Measurements from ENCODE around the gene TGFBR2.

TGFBR2 gene

DNA sequence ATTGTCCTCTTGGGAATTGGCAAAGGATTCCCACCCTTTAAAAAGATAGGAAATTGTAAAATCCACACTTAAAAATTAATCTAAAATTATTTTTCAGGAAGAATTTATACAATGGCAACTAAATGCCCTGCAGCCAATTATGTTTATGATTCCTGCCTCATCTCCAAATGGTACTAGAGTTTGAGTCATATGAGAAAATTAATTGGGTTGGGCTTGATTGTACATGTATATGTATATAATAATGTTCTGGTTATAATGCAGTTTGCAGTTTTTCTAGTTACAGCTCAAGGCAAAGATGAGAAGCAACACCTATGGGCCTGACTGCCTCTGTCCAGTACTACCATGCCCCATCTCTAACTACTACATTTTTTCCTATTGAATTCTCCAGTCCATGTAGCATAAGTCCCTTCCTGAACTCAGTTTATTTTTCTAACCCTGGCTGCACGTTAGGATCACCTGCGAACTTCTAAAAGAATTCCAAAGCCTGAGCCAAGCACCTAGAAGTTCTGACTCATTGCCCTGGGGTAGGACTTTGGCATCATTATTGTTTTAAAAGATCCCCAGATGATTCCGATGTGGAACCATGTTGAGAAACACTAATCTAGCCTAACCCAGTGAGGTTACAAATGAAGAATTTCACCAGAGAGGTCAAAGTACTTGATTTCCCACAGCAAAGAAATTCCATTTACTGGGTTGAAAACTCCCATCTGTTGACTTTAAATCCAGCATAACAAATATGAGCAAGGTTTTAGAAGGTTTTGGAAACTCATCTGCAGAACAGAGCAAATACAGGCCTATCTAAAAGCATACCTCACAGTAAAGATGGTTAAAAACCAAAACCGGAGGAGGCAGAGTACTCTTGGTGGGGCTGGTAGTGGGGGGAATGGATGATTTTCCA, 19.4 kb downstream of the TGFBR2 start:
- Histone ChIP-seq H3K4me3 (ENCODE audit: low read depth in 1 of 2, low read length in 1 of 2) (no peak overlapping the region), H3K27me3 (no peaks in the 10 kb centered on the region)

DNA sequence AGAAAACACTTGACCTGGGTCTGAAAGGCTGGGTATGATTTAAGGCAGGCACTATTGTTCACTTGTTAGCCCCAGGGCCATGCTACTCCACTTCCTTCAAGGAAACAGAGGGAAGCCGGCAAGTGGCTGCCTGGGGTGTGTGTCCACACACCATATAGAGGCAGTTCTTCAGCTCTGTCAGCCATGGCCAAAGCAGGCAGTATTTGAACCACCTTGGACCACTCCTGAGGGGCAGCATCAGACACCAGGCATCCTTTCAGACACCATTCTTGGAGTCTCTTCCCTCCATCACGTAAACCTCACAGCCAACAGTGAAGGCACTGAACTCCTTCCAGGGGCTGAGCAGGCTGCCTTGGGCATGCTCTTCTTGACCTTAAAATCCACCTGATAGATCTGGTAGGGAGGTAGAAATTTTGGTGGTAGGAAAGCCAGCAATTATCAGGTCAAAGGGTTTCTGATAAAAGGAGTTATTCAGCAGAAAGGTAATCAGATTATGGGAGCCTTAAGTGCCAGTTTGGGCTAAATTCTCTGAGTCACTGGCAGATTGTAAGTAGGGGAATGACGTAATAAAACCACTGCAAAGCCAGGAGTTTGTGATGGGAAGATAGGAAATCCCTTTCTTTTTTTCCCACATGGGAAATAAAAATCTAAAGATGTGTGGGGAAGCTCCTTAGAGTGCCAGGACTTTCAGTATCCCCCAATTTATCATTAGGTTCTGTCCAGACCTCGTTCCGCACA, 20.2 kb downstream of the TGFBR2 start:
- Histone ChIP-seq H3K4me3 (ENCODE audit: low read depth in 1 of 2, low read length in 1 of 2) (no peak overlapping the region), H3K27me3 (no peaks in the 10 kb centered on the region), H3K27ac (peak overlapping the region; percentile 94), H3K9me3 (no peaks in the 10 kb centered on the region), H3K36me3 (peaks cover 39% of the 10 kb centered on the region), H3K4me1 (ENCODE audit: control insufficient read depth in 1 of 2, insufficient read depth in 1 of 2, low read depth in 1 of 2, low read length in 1 of 2) (peaks cover 66 to 73% of the 10 kb centered on the region in 2 experiments)
- TF ChIP-seq, protein P1, sequence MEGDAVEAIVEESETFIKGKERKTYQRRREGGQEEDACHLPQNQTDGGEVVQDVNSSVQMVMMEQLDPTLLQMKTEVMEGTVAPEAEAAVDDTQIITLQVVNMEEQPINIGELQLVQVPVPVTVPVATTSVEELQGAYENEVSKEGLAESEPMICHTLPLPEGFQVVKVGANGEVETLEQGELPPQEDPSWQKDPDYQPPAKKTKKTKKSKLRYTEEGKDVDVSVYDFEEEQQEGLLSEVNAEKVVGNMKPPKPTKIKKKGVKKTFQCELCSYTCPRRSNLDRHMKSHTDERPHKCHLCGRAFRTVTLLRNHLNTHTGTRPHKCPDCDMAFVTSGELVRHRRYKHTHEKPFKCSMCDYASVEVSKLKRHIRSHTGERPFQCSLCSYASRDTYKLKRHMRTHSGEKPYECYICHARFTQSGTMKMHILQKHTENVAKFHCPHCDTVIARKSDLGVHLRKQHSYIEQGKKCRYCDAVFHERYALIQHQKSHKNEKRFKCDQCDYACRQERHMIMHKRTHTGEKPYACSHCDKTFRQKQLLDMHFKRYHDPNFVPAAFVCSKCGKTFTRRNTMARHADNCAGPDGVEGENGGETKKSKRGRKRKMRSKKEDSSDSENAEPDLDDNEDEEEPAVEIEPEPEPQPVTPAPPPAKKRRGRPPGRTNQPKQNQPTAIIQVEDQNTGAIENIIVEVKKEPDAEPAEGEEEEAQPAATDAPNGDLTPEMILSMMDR (IDR thresholded peaks at IDR 0.05), result no peak

More for the DNA sequence above, 19.4 kb downstream of the TGFBR2 start:
- H3K27ac ChIP-seq, result peak overlapping the region; percentile 94
- H3K4me1 ChIP-seq (ENCODE audit: control insufficient read depth in 1 of 2, insufficient read depth in 1 of 2, low read depth in 1 of 2, low read length in 1 of 2), result peaks cover 61 to 72% of the 10 kb centered on the region in 2 experiments
- peaks cover 44% of the 10 kb centered on the region for H3K36me3 ChIP-seq
- TF ChIP-seq, protein P1 (IDR thresholded peaks at IDR 0.05), result no peak
- no peaks in the 10 kb centered on the region for H3K9me3 ChIP-seq

DNA sequence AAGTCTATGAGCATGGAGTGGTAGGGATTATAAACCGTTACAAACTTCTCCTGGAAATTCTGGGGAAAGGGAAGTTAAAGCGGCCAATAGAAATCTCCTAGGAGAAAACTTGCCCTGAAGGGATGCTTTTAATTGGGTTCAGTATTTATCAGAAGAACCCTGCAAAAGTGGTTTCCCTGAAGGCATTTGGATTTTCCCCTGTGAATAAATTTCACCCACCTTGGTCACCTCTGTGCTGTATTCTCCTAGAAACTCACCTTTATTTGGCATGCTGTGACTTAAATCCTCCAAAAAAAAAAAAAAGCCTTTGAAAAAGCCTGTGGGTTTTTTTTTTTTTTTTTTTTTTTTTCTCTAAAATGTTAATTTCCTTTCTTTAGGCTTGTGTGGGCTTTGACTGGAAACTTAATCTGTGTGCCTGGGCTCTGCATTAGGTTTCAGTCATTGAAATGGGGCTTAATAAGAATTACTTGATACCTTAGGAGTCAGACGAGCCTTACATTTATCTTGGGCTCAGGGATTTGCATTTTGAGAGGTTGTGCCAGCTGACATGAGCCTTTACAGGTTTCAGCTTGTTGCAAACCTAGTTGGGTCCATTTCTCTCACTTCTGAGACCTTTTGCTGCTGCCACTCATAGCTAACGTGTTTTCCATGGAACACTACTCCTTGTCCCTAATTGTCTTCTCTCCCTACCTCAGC, 22.0 kb downstream of the TGFBR2 start:
- Histone ChIP-seq H3K9me3 (no peaks in the 10 kb centered on the region), H3K36me3 (peaks cover 33% of the 10 kb centered on the region), H3K27ac (peak overlapping the region; percentile 94), H3K4me1 (ENCODE audit: control insufficient read depth in 1 of 2, insufficient read depth in 1 of 2, low read depth in 1 of 2, low read length in 1 of 2) (peaks cover 82 to 85% of the 10 kb centered on the region in 2 experiments), H3K27me3 (no peaks in the 10 kb centered on the region), H3K4me3 (ENCODE audit: low read depth in 1 of 2, low read length in 1 of 2) (peak overlapping the region in 1 of 2 experiments; percentile 53)
- TF ChIP-seq, protein P1 (IDR thresholded peaks at IDR 0.05), result no peak

- Histone ChIP-seq H3K36me3 (peaks cover 26% of the 10 kb centered on the region), H3K27ac (peak overlapping the region; percentile 94), H3K9me3 (no peaks in the 10 kb centered on the region), H3K4me1 (ENCODE audit: control insufficient read depth in 1 of 2, insufficient read depth in 1 of 2, low read depth in 1 of 2, low read length in 1 of 2) (peaks cover 87 to 92% of the 10 kb centered on the region in 2 experiments), H3K4me3 (ENCODE audit: low read depth in 1 of 2, low read length in 1 of 2) (peak overlapping the region; percentile 33 to 53), H3K27me3 (no peaks in the 10 kb centered on the region)
- TF ChIP-seq, protein P1 (IDR thresholded peaks at IDR 0.05), result peak; percentile 25
Observed at GRCh38 chr3:30628901-30629590, 22.6 kb downstream of the TGFBR2 start.

DNA sequence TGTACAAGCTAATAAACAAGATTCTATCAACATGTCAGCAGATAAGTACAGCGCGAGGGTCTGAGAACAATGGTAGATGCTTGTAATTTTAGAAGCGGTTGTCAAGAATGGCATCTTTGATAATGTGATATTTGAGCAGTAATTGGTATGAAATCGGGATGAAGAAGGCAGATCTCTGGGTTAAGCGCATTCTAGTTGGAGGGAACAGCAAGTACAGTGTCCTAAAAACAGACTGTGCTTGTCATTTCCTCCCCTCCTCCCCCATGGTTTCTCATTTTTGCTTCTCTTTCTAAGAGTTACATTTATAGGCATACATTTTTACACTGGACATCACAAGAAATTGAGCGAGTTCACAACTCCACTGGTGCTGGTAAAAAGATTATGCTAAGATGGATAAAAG, 23.3 kb downstream of the TGFBR2 start:
- no peaks in the 10 kb centered on the region for H3K27me3 ChIP-seq
- TF ChIP-seq, protein P1 (IDR thresholded peaks at IDR 0.05), result no peak
- peaks cover 92 to 97% of the 10 kb centered on the region in 2 experiments for H3K4me1 ChIP-seq (ENCODE audit: control insufficient read depth in 1 of 2, insufficient read depth in 1 of 2, low read depth in 1 of 2, low read length in 1 of 2)
- peak overlapping the region; percentile 94 for H3K27ac ChIP-seq
- peak overlapping the region; percentile 33 to 53 for H3K4me3 ChIP-seq (ENCODE audit: low read depth in 1 of 2, low read length in 1 of 2)
- H3K9me3 ChIP-seq, result no peaks in the 10 kb centered on the region
- H3K36me3 ChIP-seq, result peaks cover 25% of the 10 kb centered on the region
